GM19452 (cell line): Measurements from ENCODE around the gene PRRT4.

Experiments used
- ATAC-seq: cut with Tn5 transposase; IDR thresholded peaks from one replicate; pipeline ENCODE4 v1.9.1; 2021; ENCODE audit not compliant: unreplicated experiment

Gene PRRT4

DNA sequence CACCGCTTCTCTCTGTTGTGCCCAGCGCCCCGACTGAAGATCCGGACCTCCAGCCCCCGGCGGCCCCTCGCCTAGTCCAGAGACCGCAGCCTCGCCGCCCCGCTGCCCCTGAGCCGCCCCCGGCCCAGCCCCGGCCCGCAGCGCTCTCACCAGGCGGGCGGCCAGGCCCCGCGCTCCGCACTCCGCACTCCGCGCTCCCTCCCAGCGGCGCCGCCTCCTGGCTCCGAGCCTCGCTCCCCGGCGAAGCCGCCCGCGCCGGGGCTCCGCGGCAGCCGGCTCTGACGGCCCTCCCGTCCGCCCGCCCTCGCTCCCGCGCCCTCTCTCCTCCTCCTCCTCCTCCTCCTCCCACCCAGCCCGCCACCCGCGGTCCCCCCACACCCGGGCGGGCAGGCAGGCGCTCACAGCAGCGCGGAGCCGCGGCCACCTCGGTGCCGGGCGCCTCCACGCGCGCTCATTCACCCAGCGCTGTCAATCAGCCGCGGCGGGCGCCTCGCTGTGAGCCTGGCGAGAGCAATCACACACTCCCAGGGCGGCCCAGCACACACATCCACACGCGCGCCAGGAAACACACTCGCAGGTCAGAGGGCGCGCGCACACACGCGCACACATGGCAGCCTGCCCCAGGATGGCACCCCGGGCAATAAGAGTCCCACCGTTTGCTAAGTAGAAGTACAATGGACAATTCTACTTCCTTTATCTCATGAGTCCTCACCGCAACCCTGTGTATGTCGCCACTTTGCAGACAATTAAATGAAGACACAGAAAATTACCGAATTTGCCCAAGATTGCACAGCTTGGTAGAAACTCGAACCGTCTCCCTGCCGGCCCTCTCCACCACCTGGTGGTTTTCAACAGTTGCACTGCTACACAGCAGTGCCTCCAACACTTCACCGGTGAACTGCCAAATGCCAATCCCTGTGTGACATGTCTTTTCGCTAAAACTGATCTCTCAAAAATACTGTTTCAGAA, at the start of gene PRRT4:
Gene PRRT4, minus strand, starts transcription at position 280 of the 969 bp plus-strand sequence.
- ATAC-seq: no peak

DNA sequence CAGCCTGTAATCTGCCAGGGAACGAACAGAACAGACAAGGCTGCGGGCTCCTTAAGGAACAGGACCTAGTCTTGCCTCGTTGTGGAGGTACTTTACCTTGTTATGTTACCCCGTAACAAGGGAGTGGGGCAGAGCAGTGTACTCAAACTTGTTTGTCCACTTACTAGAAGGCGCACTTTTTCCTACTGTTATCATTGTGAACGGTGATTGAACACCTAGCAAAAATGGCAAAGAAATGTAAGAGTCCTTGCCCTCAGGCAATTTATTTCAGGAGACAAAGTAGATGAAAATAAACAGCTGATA, 48.9 kb upstream of the PRRT4 start:
- ATAC-seq: no peak

DNA sequence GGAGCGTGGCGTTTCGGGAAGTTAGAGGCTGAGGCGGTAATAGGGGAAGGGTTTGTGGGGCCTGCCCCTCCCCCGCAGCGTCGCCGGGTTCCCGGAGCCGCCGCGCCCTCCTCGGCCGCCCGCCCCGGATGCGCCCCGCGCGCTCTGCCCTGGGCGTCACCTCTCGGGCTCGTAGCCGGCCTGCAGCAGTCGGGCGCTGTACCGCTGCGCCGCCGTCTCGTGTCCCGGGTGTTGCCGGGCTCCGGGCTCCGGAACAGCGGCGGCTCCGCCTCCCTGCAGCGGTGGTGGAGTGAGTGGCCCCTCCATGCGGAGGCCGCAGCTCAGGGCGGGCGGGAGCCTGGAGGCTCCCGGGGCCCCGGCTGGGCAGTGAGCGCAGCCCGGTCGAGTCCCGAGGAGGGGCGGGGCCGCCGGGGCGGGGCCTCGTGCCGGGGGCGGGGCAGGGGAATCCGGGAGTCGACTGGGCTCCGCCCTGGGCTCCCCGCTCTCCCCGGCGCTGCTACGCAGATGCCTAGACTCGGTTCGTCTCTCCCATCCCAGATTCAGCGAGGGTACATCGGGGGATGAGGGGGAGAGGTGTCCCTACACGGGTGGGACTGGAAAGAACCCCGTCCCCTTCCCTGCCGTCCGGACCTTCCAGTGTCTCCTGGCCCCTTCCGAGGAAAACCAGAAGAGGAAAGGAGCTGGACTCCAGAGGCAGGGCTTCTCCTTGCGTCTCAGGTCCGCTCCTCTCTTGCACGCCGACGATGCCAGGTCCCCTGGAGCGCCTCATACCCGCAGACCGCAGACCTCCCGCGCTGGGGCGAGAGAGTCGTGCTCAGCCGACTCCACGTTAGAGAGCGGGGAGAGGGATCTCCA, 48.3 kb upstream of the PRRT4 start, which contains the start of gene IMPDH1:
Gene IMPDH1, minus strand, starts transcription at position 387 of the 855 bp plus-strand sequence. Its CDS starts 81 bp downstream, at position 306.
- ATAC-seq: peak; percentile 82

DNA sequence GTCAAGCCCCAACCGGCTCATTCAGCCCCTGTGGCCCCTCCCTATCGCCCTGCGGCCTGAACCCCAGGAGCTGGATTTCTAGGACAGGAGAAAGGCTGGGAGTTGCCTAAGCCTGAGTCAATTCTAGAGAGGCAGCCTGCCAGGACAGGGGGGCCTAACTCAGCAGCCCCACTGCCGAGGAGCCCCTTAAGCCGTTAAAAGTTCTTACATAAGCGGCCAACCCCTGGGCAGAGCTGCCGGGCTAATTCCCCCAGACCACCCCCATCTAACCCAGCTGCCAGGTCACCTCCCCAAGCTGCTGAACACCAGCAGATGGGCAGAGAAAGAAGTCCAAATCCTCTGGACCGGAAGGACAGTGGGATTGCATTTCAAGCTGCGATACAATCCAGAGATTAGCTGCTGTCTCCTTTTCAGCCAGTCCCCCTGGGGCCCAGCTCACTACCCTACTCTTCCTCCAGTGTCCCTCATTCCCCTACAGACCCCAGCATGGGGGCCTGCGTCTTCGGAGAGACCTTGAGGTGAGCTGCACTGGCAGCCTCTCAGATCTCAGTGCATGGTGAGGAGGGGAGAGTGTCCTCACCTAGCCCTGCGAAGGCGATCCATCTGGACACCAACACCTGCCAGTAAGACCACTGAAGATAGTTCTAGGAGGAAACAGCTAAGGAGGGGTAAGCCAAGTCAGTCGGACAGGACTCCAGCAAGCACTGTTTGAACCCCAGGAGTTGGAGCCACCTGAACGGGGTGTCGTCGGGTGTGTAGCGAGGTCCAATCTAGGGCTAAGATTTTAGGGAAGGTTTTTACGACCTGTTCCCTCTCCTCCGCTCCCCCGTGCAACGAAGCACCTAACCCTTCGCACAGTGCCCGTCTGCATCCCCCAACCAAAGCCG, 47.5 kb upstream of the PRRT4 start:
- ATAC-seq: no peak

DNA sequence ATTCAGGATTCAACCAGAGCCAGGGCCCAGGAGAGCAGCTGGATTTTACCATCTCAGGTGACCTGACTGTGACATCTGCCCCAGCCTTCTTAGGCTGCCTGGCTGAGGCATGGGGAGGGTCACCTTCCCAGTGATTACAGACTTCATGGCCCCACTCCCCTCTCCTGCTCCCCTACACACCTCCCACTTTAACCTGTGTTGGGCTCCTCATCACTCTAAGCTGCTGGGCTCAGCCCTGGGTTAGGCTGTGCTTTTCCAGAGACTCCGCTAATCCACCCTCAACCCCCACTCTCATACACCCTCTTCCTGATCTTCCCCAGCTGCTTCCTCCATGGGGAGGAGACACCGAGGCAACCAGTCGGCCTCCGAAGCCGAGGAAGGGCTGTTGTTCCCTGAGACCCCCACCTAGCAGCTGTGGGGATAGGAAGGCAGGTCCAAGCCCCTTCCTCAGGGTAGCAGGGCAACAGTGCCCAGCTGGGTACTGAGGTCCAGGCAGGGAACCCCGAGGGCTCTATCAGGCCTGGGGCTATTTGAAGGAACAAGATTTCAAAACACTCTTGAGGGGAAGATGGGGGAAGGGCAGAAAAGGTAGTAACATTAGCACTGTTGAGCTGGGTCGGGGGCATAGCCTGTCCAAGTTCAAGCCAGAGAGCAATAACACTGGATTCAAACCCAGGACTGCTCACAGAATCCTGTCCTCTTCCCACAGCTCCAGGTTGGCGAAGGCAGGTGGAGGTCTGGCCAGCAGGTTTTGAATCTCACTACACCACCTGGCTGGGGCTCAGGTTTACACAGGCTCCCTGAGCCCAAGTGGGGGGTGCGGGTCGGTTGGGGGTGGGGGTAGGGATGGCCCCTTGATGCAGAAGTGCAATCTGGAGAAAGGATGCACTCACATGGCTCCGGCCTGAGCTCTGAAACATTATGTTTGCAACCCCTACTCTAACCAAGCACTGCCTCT, 46.5 kb upstream of the PRRT4 start:
- ATAC-seq: no peak

DNA sequence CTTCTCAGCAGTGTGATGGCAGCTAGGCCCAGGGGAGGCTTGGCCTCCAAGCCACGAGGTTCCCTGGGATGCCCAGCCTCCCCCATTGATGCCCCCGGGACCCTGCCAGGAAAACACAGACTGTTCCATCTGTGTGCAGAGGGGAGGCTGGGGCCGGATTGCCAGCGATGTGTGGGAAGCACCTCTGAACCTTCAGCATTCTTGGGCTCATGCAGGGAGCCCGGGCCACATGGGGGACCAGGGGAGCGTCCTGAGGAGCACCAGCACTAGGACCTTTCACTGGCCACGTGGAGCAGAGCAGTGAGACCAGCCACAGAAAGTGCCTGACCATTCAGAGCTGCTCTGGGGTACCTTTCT, 45.7 kb upstream of the PRRT4 start:
- ATAC-seq: no peak

DNA sequence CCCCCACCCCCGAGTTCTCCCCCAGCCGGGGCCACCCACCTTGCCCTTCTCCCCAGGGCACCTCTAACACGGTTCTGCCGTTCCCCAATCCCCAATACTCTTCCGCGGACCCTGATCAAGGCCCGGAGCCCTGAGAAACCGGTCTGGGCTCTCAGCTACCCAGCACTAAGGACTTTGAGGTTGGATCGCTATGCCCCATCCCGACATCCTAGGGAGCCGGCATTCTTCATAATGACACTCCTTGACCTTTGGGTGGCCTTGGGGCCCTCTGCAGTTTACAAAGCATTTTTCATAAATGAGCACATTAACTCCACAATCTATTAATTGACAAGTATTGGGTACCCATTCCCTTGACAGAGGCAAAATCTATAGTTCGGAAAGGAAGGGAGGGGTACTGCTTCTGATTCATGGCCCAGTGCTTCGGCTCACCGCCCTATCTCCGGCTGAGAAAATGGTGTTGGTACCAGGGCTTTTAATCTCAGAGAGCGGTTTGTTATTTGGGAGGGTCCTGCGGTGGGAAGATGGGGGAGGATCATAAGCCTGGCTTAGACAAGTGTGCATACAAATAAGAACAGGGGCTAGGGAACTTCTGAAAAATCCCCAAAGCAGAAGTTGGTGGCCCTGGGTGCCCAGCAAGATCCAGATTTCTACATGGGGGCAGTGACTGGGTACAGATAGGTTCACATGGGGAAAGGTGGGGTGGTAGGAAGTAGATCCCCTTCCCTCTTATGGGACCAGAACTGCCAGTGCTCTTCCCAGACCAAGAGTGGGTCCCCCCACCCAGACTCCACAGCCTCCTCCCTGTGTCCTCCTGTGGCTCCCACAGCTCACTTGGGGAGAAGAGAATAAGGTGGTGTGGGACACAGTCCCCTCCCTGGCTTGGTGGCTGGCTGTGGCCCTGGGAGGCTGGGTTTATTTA, 45.1 kb upstream of the PRRT4 start:
- ATAC-seq: no peak

DNA sequence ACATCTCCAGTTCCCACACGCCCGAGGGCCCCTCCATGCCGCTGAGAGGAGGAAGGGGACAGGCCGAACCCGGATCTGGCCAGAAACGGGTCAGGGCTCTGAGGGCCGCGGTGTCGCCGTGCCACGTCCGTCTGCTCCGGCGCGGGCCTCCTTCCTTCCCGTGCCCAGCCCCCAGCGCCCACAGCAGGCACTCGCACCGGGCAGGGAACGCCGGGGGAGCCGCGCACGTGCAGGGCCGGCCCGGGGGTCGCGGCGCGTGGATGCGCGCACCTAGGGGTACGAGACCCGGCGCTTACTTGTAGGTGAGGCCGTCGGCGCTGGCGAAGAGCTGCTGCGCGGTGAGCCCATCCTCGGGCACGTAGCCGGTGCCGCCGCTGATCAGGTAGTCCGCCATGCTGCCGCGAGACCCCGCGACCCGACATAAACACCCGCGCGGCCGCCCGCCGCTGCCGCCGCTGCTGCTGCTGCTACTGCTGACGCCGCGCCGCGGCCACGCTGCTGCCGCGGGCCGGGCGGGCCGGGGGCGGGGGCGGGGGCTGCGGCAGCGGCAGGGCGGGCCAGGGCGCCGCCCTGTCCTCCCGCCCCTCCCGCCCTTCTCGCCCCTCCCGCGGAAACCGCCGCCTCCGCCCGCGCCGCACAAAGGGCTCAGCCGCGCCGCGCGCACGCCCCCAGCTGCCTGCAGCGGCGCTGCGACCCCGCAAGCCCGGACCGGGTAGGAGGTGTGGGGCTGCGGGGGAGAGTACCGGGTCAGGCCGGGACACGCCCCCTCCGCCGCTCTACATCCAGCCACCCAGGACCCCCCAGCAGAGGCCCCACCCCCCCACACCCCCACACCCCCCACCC, 44.2 kb upstream of the PRRT4 start:
- no peak for ATAC-seq

DNA sequence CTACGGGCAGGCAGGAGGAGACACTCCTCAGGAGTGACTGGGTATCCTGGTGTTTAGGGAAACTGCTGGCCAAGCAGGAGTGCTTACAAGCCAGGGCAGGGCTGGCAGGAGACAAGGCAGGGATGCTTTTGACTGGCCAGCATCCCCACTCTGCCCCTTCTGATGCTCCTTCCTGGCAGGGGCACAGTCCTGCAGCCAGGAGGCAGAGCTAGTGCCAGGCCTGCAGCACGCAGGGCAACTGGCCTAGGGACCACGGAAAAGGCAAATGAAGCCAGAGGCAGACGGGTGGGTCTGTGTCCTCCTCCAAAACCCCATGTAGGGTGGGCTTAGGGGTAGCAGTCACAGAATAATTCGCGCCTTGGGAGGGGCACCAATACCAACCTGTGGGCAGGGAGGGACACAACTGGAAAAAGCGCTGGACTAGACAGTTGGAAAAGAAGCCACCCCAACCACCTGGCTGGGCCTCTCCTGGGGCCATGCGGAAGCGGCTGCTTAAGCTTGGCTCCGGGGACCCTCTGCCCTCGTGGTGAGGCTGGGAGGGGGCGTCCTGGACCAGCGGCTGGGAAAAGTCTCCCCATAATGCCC, 43.5 kb upstream of the PRRT4 start:
- ATAC-seq: no peak

DNA sequence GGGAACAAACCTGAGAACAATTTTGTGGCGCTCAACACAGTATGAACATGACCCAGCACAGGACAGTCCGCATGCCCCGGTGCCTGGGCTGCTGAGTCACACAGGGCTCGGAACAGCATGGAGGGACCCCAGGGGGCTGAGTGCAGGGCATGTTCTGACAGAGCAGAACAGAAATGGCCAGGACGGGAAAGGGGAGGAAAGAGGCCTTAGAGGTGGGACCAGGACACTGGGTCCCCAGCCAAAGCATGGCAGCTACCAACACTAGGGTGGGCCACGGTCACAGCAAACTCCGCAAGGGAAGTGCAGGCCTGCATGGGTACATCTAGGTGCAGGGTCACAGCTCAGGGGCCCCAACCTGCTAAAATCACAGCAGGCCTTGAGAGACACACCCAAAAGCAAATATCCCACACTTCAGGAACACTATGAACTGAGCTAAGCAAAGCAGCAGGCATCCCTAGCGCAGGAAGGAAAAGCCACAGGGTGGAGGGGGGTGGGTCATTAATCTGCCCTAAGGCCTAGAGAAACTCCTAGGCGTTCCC, 42.7 kb upstream of the PRRT4 start:
- ATAC-seq: no peak

DNA sequence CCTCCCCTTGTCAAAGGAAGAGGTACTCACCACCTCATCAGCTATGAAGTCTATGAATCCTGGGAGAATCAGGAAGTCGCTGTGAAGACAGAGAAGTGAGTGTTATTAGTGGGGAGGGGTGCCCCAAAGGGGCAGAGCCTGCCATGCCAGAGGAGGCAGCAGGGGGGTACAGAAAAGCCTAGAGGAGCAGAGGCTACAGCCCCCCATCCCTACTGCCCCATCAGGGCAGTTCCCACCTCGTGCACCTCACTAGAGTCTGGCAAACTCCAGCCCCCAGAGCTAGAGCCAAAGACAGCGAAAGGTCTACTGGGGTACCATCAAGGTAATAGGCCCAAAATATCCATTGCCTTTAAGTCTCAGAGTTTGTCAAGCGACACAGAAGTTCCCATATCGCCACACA, 42.2 kb upstream of the PRRT4 start:
- no peak for ATAC-seq

DNA sequence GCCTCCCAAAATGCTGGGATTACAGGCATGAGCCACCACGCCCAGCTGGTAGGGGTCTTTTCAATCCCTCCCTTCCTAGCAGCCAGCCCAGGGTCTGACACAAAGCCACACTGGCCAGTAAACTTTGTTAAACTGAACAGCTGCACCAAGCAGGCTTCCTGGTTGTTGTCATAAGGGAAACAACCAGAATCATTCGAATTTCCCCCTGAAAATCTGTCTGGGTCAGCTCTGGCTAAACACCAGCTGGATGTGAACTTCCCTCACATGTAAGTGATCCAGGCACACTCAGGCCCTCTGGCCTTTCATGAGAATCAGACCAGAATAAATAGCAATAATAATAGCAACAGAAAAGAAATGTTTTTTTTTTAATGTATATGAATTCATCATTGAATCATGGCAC, 40.9 kb upstream of the PRRT4 start:
- ATAC-seq: no peak

DNA sequence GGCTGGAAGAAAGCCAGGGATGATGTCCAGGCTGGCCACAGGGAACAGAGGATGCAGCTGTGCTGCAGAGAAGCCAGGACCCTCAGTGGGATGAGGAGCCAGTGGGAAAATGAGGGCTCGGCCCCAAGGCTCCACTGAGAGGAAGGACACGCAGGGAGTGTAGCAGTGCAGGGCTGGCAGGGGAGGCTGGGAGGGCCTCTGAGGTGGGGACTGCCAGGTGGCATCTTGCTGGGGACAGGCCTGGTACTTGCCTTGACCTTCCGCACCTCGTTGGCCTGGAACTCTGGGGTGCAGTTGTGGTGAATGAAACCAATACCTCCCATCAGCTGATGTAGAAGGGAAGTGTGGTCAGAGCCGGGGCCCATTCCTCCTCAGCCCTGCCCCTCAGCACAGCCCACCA, 39.1 kb upstream of the PRRT4 start:
- ATAC-seq: no peak

DNA sequence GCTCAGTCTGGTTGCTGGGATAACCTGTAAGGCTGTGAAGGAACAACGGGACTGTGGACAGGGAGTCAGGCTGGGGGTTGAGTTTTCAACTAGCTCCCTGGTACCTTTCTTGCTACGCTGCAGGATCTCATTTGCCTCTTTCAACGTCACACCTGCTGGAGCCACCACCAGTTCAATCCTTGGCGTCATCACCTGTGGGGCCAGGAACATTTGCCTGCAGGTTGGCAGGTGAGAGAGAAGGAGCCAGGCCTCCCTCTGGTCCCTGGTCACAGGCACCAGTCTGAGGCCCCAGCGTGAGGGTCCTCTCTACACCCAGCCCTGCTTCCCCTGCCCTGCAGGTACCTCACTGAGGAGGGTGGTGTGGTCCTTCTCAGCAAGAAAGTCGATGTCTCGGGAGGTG, 38.5 kb upstream of the PRRT4 start:
- no peak for ATAC-seq

DNA sequence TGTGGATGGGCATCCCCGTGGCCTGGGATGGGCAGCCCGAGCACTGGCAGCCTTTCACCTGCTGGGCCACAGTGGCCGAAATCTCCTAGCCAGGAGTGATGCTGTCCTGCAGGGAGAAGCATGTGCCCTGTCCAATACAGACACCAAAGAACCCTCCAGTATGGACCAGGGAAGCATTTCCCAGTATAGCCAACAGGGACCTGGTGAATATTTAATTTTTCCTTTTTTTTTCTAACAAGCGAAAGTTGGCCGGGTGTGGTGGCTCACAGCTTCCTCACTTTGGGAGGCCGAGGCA, 37.3 kb upstream of the PRRT4 start:
- ATAC-seq: no peak

DNA sequence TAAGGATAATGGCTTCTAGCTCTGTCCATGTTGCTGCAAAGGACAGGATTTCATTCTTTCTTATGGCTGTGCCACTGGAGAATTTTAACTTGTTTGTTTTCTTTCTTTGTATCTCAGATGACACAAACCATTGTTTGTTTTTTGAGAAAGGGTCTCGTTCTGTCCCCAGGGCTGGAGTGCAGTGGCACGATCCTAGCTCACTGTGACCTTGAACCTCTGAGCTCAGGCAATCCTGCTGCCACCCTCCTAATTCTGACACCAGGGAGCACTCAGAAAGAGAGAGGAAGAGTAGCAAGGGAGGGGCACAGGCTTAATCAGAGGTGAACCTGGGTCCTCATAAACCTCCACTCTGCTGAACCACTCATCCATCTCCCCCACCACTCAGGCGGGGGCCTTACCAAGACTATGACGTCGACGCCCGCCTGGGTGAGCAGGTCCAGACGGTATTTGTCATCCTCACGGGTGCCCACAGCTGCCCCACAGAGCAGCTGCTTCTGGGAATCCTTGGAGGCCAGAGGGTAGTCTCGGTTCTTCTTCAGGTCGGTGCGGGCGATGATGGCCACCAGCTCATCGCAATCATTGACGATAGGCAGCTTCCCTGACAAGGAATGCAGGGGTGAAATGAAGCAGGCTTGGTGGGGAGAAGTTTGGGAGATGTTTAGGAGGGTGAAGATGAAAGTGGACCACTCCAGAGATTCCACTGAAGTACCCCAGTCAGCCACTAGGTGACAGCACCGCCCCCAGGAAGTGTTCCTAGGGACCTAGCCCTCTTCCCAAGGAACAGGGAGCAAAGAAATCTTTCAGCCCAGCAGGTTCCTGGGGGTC, 36.7 kb upstream of the PRRT4 start:
- no peak for ATAC-seq

DNA sequence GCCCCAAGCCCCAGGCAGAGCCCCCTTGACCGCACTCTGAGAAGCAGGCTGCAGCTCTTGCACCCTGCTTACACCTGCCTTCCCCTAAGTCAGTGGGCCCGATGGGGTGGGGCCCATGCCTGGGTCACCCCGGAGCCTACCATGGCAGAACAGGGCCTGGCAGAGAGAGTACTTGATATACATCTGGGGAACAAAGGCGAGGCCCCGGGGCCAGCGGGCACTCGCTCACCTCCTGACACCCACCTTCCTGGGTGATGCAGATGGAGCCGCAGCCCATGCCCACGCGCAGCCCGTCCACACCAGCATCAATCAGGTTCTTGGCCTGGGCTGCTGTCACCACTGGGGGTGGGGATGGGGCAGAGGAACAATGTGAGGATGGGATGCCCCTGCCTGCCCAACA, 34.9 kb upstream of the PRRT4 start:
- no peak for ATAC-seq
